OCI-LY3 (cell line): ENCODE measurements around the gene SHC4.

ENCODE experiments used
- H2AFZ ChIP-seq: fragments of 200-600, 300-600 bp; shearing (Covaris generic); 2 replicates; pipeline ENCODE4 v1.6.0; 2014; ENCODE audit warnings: antibody characterized with exemption, low read depth, low read length
- H3K27ac ChIP-seq: fragments of 200-600, 300-600 bp; sonication (generic); 2 replicates; pipeline ENCODE4 v1.5.1; 2014; ENCODE audit warnings: mild to moderate bottlenecking, low read length, moderate library complexity, mixed read lengths
- H3K27me3 ChIP-seq: fragments of 200-600, 300-600 bp; sonication (generic); 2 replicates; pipeline ENCODE4 v1.6.1; 2014; ENCODE audit warnings: low read depth, low read length, mixed read lengths
- H3K36me3 ChIP-seq: fragments of 200-600, 300-600 bp; sonication (generic); replicated peaks from 2 replicates; pipeline ENCODE3; 2014; ENCODE audit warnings: low read depth, low read length, mixed read lengths
- H3K4me1 ChIP-seq: fragments of 300-600, 200-600 bp; sonication (generic); 2 replicates; pipeline ENCODE4 v1.6.1; 2014; ENCODE audit warnings: low read length, mixed read lengths
- H3K4me2 ChIP-seq: fragments of 200-600, 300-600 bp; sonication (generic); 2 replicates; pipeline ENCODE4 v1.6.1; 2014; ENCODE audit warnings: low read length, mixed read lengths
- H3K4me3 ChIP-seq: fragments of 300-600, 200-600 bp; sonication (generic); 2 replicates; pipeline ENCODE4 v1.5.1; 2014; ENCODE audit warnings: antibody characterized with exemption, mild to moderate bottlenecking, low read length, moderate library complexity
- H3K79me2 ChIP-seq: fragments of 300-600, 200-600 bp; shearing (Covaris generic); 2 replicates; pipeline ENCODE4 v1.6.1; 2014; ENCODE audit warnings: mild to moderate bottlenecking, low read length, mixed read lengths
- H3K9ac ChIP-seq: fragments of 300-600, 200-600 bp; shearing (Covaris generic); 2 replicates; pipeline ENCODE4 v1.6.0; 2014; ENCODE audit warnings: mild to moderate bottlenecking, low read length, moderate library complexity
- H3K9me3 ChIP-seq: fragments of 200-600, 300-600 bp; shearing (Covaris generic); 2 replicates; pipeline ENCODE4 v1.6.1; 2014; ENCODE audit warnings: low read length, mixed read lengths; ENCODE audit not compliant: insufficient read depth
- H4K20me1 ChIP-seq: fragments of 200-600, 300-600 bp; sonication (generic); 2 replicates; pipeline ENCODE4 v1.6.1; 2016; ENCODE audit warnings: low read length, mixed read lengths; ENCODE audit not compliant: insufficient read depth
- EZH2phosphoT487 ChIP-seq: fragments of 200-600 bp; shearing (Covaris generic); IDR thresholded peaks from 2 replicates; pipeline ENCODE4 v1.6.1; 2018; ENCODE audit warnings: antibody characterized with exemption, mixed run types, low read depth
- TF ChIP-seq, protein P1 (sequence below): fragments of 200-600, 300-600 bp; sonication (generic); IDR thresholded peaks from 2 replicates; pipeline ENCODE4 v1.5.1; 2014; ENCODE audit warnings: antibody characterized with exemption, low read length, low read depth

The SHC4 gene

DNA sequence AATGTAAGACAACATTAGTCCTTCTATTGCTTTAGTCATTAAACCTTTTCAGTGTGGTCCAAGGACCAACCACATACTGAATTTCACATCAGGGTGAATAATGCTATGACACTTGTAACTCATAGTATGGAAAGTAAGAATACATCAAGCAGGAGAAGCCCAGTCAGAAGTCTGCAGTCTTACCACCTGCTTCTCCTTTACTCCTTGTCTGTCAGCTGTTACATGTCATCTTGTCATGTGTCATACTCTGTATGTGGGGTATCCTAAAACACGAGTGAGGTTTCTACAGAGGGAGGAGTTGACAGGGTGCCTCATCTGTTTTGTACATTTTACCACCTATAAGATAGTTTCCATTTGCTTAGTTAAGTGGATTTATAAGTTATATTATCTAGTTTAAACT lies 118.6 kb downstream of the SHC4 start:
- Histone ChIP-seq H3K27me3 (no peaks in the 10 kb centered on the region), H3K4me2 (no peak overlapping the region), H3K27ac (no peak overlapping the region), H2AFZ (no peak overlapping the region), H3K9ac (no peak overlapping the region), H3K9me3 (no peaks in the 10 kb centered on the region), H4K20me1 (no peaks in the 10 kb centered on the region), H3K4me1 (no peaks in the 10 kb centered on the region), H3K79me2 (no peaks in the 10 kb centered on the region), H3K4me3 (no peak overlapping the region), H3K36me3 (no peaks in the 10 kb centered on the region)
- TF ChIP-seq, protein P1, sequence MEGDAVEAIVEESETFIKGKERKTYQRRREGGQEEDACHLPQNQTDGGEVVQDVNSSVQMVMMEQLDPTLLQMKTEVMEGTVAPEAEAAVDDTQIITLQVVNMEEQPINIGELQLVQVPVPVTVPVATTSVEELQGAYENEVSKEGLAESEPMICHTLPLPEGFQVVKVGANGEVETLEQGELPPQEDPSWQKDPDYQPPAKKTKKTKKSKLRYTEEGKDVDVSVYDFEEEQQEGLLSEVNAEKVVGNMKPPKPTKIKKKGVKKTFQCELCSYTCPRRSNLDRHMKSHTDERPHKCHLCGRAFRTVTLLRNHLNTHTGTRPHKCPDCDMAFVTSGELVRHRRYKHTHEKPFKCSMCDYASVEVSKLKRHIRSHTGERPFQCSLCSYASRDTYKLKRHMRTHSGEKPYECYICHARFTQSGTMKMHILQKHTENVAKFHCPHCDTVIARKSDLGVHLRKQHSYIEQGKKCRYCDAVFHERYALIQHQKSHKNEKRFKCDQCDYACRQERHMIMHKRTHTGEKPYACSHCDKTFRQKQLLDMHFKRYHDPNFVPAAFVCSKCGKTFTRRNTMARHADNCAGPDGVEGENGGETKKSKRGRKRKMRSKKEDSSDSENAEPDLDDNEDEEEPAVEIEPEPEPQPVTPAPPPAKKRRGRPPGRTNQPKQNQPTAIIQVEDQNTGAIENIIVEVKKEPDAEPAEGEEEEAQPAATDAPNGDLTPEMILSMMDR, result no peak
- no peak for TF ChIP-seq EZH2phosphoT487

DNA sequence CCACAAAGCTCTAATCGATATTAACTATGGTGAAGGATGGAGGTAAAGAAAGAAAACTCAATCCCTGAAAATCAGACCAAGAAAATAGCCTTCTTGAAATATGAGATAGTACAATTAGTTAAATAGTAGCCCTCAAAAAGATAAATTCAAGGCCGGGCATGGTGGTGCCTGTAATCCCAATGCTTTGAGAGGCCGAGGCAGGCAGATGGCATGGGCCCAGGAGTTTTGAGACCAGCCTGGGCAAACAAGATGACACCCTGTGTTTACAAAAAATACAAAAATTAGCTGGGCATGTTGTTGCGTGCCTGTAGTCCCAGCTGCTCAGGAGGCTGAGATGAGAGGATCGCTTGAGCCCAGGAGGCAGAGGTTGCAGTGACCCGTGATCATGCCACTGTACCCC lies 121.2 kb downstream of the SHC4 start:
- H3K4me1 ChIP-seq, result no peaks in the 10 kb centered on the region
- no peak overlapping the region for H2AFZ ChIP-seq
- TF ChIP-seq, protein P1, result no peak
- no peak for TF ChIP-seq EZH2phosphoT487
- H3K79me2 ChIP-seq, result no peaks in the 10 kb centered on the region
- no peaks in the 10 kb centered on the region for H3K9me3 ChIP-seq
- no peak overlapping the region for H3K4me3 ChIP-seq
- H3K4me2 ChIP-seq, result no peak overlapping the region
- H3K27me3 ChIP-seq, result no peaks in the 10 kb centered on the region
- H3K36me3 ChIP-seq, result no peaks in the 10 kb centered on the region
- no peak overlapping the region for H3K27ac ChIP-seq
- H3K9ac ChIP-seq, result no peak overlapping the region
- no peaks in the 10 kb centered on the region for H4K20me1 ChIP-seq

DNA sequence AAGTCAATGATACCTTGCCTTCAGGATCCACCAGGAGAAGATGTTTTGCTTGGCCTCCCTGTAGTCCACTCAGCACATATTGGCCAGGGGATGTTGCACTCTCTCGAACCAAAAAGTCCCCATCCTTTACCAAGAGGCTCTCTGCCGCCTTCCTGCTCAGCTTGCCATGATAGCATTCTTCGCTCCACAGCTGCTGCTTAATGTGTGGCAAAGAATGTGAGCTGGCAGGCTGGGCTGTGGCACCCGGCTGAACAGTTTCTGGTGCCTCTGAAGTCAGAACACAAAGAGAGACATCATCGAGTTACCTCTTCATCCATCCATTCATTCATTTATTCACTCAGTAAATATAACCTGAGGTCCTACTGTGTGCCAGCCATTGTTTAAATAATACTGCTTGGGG lies 129.0 kb downstream of the SHC4 start:
- H3K27me3 ChIP-seq, result no peaks in the 10 kb centered on the region
- H4K20me1 ChIP-seq, result no peaks in the 10 kb centered on the region
- no peak overlapping the region for H3K4me3 ChIP-seq
- H2AFZ ChIP-seq, result no peak overlapping the region
- no peak overlapping the region for H3K27ac ChIP-seq
- no peak overlapping the region for H3K9ac ChIP-seq
- TF ChIP-seq EZH2phosphoT487, result no peak
- TF ChIP-seq, protein P1, result no peak
- H3K36me3 ChIP-seq, result no peaks in the 10 kb centered on the region
- H3K4me1 ChIP-seq, result no peaks in the 10 kb centered on the region
- no peaks in the 10 kb centered on the region for H3K79me2 ChIP-seq
- H3K4me2 ChIP-seq, result no peak overlapping the region
- no peaks in the 10 kb centered on the region for H3K9me3 ChIP-seq

DNA sequence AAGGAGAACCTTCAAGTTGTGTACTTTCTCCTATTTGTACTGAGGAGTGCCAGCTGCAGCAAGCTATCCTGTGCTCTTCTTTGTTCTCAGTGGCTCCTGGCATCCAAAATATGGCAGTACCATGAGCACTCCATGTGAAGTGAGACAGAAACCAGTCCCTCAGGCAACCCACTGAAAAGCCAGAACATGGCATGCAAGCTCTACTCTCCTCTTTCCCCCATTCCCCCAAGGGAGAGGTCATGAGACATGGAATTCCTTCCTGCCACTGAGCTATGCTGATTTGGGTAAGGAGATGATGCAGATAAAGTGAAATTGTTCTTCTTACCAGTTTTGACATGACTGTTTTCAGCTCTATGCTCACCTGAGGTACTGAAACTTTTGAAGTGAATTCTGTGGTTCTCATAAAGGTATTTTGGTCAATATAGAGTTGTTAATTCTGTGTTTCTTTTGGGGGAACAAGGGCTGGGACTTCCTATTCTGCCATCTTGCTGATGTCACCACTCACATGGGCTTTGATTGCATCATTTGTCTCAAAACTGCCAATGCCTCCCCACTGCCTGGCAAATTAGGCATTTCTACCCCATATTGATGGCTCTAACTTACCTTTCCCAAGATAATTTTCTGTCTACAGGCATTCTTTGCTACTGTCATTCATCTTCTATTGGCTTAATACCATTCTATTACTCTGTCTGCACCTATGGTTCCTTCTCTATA lies 130.0 kb downstream of the SHC4 start:
- no peaks in the 10 kb centered on the region for H3K4me1 ChIP-seq
- H3K9me3 ChIP-seq, result no peaks in the 10 kb centered on the region
- H4K20me1 ChIP-seq, result no peaks in the 10 kb centered on the region
- no peaks in the 10 kb centered on the region for H3K79me2 ChIP-seq
- H2AFZ ChIP-seq, result no peak overlapping the region
- H3K4me3 ChIP-seq, result no peak overlapping the region
- H3K4me2 ChIP-seq, result no peak overlapping the region
- no peaks in the 10 kb centered on the region for H3K27me3 ChIP-seq
- no peak overlapping the region for H3K9ac ChIP-seq
- no peak for TF ChIP-seq EZH2phosphoT487
- TF ChIP-seq, protein P1, result no peak
- no peaks in the 10 kb centered on the region for H3K36me3 ChIP-seq
- H3K27ac ChIP-seq, result no peak overlapping the region
